CD4-positive, CD25-positive, alpha-beta regulatory T cell (primary cell): ENCODE results near the gene KCNIP4. TPM values are rescaled to one million over a fixed set of nuclear protein-coding genes. Genes with fewer than 3 reads are reported as not detected.

ENCODE experiments used
- ATAC-seq, 2 donors: fragments of 150-1000 bp; cut with Tn5 transposase; one replicate each; pipeline ENCODE4 v1.10.0; 2021; ENCODE audit warnings: low read depth in 2 of 2, moderate number of reproducible peaks in 2 of 2, moderate library complexity in 1 of 2
- DNase-seq, 3 donors: peaks; one replicate each; pipeline versions ENCODE4 v3.0.0 to v3.0.0-alpha.2; 2012 to 2022; ENCODE audit warnings: mixed read lengths in 1 of 3
- H3K27ac ChIP-seq: one replicate; pipeline ENCODE4 v1.7.0; 2013; ENCODE audit warnings: mild to moderate bottlenecking, low read length; ENCODE audit not compliant: insufficient read depth, poor library complexity, severe bottlenecking
- H3K27me3 ChIP-seq: one replicate; pipeline ENCODE4 v1.7.0; 2013; ENCODE audit warnings: low read length; ENCODE audit not compliant: control insufficient read depth, insufficient read depth
- H3K36me3 ChIP-seq: one replicate; pipeline ENCODE4 v1.7.0; 2013; ENCODE audit warnings: mild to moderate bottlenecking, low read length, moderate library complexity; ENCODE audit not compliant: control insufficient read depth, insufficient read depth
- H3K4me1 ChIP-seq: 2 replicates; pipeline ENCODE4 v1.7.0; 2013; ENCODE audit warnings: mild to moderate bottlenecking, low read length; ENCODE audit not compliant: insufficient read depth, control insufficient read depth, poor library complexity, severe bottlenecking
- H3K4me3 ChIP-seq: one replicate; pipeline ENCODE4 v1.7.0; 2013; ENCODE audit warnings: low read depth, mild to moderate bottlenecking, low read length, moderate library complexity
- H3K9me3 ChIP-seq, 2 experiments: 1 replicate in 1 of 2; 2 replicates in 1 of 2; pipeline ENCODE4 v1.7.0; 2013; ENCODE audit warnings: low read length in 2 of 2, mild to moderate bottlenecking in 1 of 2, moderate library complexity in 1 of 2; ENCODE audit not compliant: control insufficient read depth in 2 of 2
- H3K27ac Mint-ChIP-seq, 3 donors: one replicate each; pipeline ENCODE4 v1.8.0; 2020 to 2022; ENCODE audit warnings: mild to moderate bottlenecking in 3 of 3, mixed read lengths in 3 of 3, moderate library complexity in 2 of 3
- H3K27me3 Mint-ChIP-seq: one replicate; pipeline ENCODE4 v1.8.0; 2022; ENCODE audit warnings: mild to moderate bottlenecking, mixed read lengths
- H3K36me3 Mint-ChIP-seq: one replicate; pipeline ENCODE4 v1.8.0; 2020; ENCODE audit warnings: mixed read lengths
- H3K4me1 Mint-ChIP-seq, 4 donors: one replicate each; pipeline ENCODE4 v1.8.0; 2020 to 2022; ENCODE audit warnings: mixed read lengths in 4 of 4, mild to moderate bottlenecking in 1 of 4
- H3K4me3 Mint-ChIP-seq, 4 donors: one replicate each; pipeline ENCODE4 v1.8.0; 2020 to 2022; ENCODE audit warnings: mild to moderate bottlenecking in 4 of 4, mixed read lengths in 4 of 4, moderate library complexity in 3 of 4
- H3K9me3 Mint-ChIP-seq, 7 donors: one replicate each; pipeline ENCODE4 v1.8.0; 2020 to 2022; ENCODE audit warnings: mixed read lengths in 7 of 7, mild to moderate bottlenecking in 3 of 7, moderate library complexity in 2 of 7
- polyA plus RNA-seq, 4 donors: library from polyadenylated mRNA; unstranded; fragments of 300-500 nt; fragmentation: Illumina TruSeq; gene quantifications; one replicate each; pipeline ENCODE4 v1.2.3, GENCODE V29; 2021
- total RNA-seq: library from RNA; stranded (reverse); gene quantifications from one replicate; pipeline ENCODE4 v1.2.3, GENCODE V29; 2022

KCNIP4 gene
- total and polyA plus RNA-seq, 5 donors from 2014 or later, result 0.09 to 0.24 TPM; not detected in 3

GRCh38 chr4:21012851-21013331 lies 935.7 kb downstream of the KCNIP4 start:
- no peaks in the 10 kb centered on the region for H3K27me3 ChIP-seq
- H3K36me3 ChIP-seq, result no peaks in the 10 kb centered on the region
- DNase-seq, result no peak
- Mint-ChIP-seq H3K4me3 (no peak overlapping the region), H3K27ac (no peak overlapping the region), H3K36me3 (no peaks in the 10 kb centered on the region), H3K4me1 (no peaks in the 10 kb centered on the region), H3K9me3 (peaks cover 0 to 5% (median 4%) of the 10 kb centered on the region in 7 donors), H3K27me3 (no peaks in the 10 kb centered on the region)
- no peak overlapping the region for H3K4me3 ChIP-seq
- H3K9me3 ChIP-seq, result no peaks in the 10 kb centered on the region
- no peaks in the 10 kb centered on the region for H3K4me1 ChIP-seq
- ATAC-seq, result no peak
- H3K27ac ChIP-seq, result no peak overlapping the region

GRCh38 chr4:21011106-21011505 lies 937.5 kb downstream of the KCNIP4 start:
- no peak overlapping the region for H3K4me3 Mint-ChIP-seq
- no peaks in the 10 kb centered on the region for H3K27me3 Mint-ChIP-seq
- DNase-seq (no peak), ATAC-seq (no peak)
- no peak overlapping the region for H3K27ac Mint-ChIP-seq
- H3K4me3 ChIP-seq, result no peak overlapping the region
- H3K36me3 ChIP-seq, result no peaks in the 10 kb centered on the region
- no peaks in the 10 kb centered on the region for H3K27me3 ChIP-seq
- peaks cover 0 to 7% (median 5%) of the 10 kb centered on the region in 7 donors for H3K9me3 Mint-ChIP-seq
- no peaks in the 10 kb centered on the region for H3K36me3 Mint-ChIP-seq
- no peaks in the 10 kb centered on the region for H3K9me3 ChIP-seq
- no peaks in the 10 kb centered on the region for H3K4me1 Mint-ChIP-seq
- no peaks in the 10 kb centered on the region for H3K4me1 ChIP-seq
- no peak overlapping the region for H3K27ac ChIP-seq

GRCh38 chr4:21009956-21010355 lies 938.6 kb downstream of the KCNIP4 start:
- Histone ChIP-seq H3K4me3 (no peak overlapping the region), H3K27me3 (no peaks in the 10 kb centered on the region), H3K36me3 (no peaks in the 10 kb centered on the region), H3K9me3 (no peaks in the 10 kb centered on the region), H3K27ac (no peak overlapping the region), H3K4me1 (no peaks in the 10 kb centered on the region)
- no peaks in the 10 kb centered on the region for H3K4me1 Mint-ChIP-seq
- ATAC-seq (no peak), DNase-seq (no peak)
- H3K9me3 Mint-ChIP-seq, result peaks cover 0 to 10% (median 5%) of the 10 kb centered on the region in 7 donors
- no peaks in the 10 kb centered on the region for H3K27me3 Mint-ChIP-seq
- H3K27ac Mint-ChIP-seq, result no peak overlapping the region
- H3K4me3 Mint-ChIP-seq, result no peak overlapping the region
- no peaks in the 10 kb centered on the region for H3K36me3 Mint-ChIP-seq

GRCh38 chr4:21005647-21006046 lies 942.9 kb downstream of the KCNIP4 start:
- Histone ChIP-seq H3K9me3 (peaks cover 0 to 9% of the 10 kb centered on the region in 2 experiments), H3K36me3 (no peaks in the 10 kb centered on the region), H3K4me1 (no peaks in the 10 kb centered on the region), H3K27me3 (no peaks in the 10 kb centered on the region), H3K27ac (no peak overlapping the region), H3K4me3 (no peak overlapping the region)
- Mint-ChIP-seq H3K4me3 (no peak overlapping the region), H3K9me3 (peaks cover 2 to 16% (median 5%) of the 10 kb centered on the region in 7 donors), H3K27me3 (no peaks in the 10 kb centered on the region), H3K4me1 (no peaks in the 10 kb centered on the region), H3K27ac (no peak overlapping the region), H3K36me3 (no peaks in the 10 kb centered on the region)
- ATAC-seq (no peak), DNase-seq (no peak)

GRCh38 chr4:21002976-21003375 lies 945.6 kb downstream of the KCNIP4 start:
- Histone ChIP-seq H3K4me1 (no peaks in the 10 kb centered on the region), H3K27ac (no peak overlapping the region), H3K4me3 (no peak overlapping the region), H3K36me3 (no peaks in the 10 kb centered on the region), H3K27me3 (no peaks in the 10 kb centered on the region), H3K9me3 (peaks cover 0 to 9% of the 10 kb centered on the region in 2 experiments)
- ATAC-seq (no peak), DNase-seq (no peak)
- Mint-ChIP-seq H3K36me3 (no peaks in the 10 kb centered on the region), H3K27ac (peak overlapping the region in 1 of 3 donors; percentile 54), H3K4me1 (no peaks in the 10 kb centered on the region), H3K4me3 (no peak overlapping the region), H3K9me3 (peaks cover 2 to 23% (median 6%) of the 10 kb centered on the region in 7 donors), H3K27me3 (no peaks in the 10 kb centered on the region)

- H3K4me1 ChIP-seq, result no peaks in the 10 kb centered on the region
- H3K9me3 ChIP-seq, result peaks cover 0 to 9% of the 10 kb centered on the region in 2 experiments
- DNase-seq (no peak), ATAC-seq (no peak)
- Mint-ChIP-seq H3K27me3 (no peaks in the 10 kb centered on the region), H3K9me3 (peaks cover 2 to 23% (median 6%) of the 10 kb centered on the region in 7 donors), H3K4me3 (no peak overlapping the region), H3K27ac (no peak overlapping the region), H3K36me3 (no peaks in the 10 kb centered on the region), H3K4me1 (no peaks in the 10 kb centered on the region)
- H3K27ac ChIP-seq, result no peak overlapping the region
- no peaks in the 10 kb centered on the region for H3K36me3 ChIP-seq
- no peaks in the 10 kb centered on the region for H3K27me3 ChIP-seq
- no peak overlapping the region for H3K4me3 ChIP-seq
Observed at GRCh38 chr4:21002286-21002685, 946.3 kb downstream of the KCNIP4 start.

GRCh38 chr4:21001490-21001889 lies 947.1 kb downstream of the KCNIP4 start:
- H3K36me3 Mint-ChIP-seq, result no peaks in the 10 kb centered on the region
- Histone ChIP-seq H3K36me3 (no peaks in the 10 kb centered on the region), H3K27me3 (no peaks in the 10 kb centered on the region), H3K9me3 (peaks cover 0 to 9% of the 10 kb centered on the region in 2 experiments), H3K4me1 (no peaks in the 10 kb centered on the region), H3K4me3 (no peak overlapping the region), H3K27ac (no peak overlapping the region)
- no peaks in the 10 kb centered on the region for H3K27me3 Mint-ChIP-seq
- peak overlapping the region in 2 of 4 donors; percentile 4 to 5 for H3K4me3 Mint-ChIP-seq
- ATAC-seq (no peak), DNase-seq (no peak)
- peaks cover 1 to 21% (median 4%) of the 10 kb centered on the region in 7 donors for H3K9me3 Mint-ChIP-seq
- H3K4me1 Mint-ChIP-seq, result no peaks in the 10 kb centered on the region
- no peak overlapping the region for H3K27ac Mint-ChIP-seq

- ATAC-seq, result no peak
Observed at GRCh38 chr4:20997886-20998285, 950.7 kb downstream of the KCNIP4 start.

More at GRCh38 chr4:20997886-20998285, 950.7 kb downstream of the KCNIP4 start:
- no peak overlapping the region for H3K27ac ChIP-seq
- Mint-ChIP-seq H3K27me3 (no peaks in the 10 kb centered on the region), H3K9me3 (peaks cover 0 to 7% (median 3%) of the 10 kb centered on the region in 7 donors), H3K36me3 (no peaks in the 10 kb centered on the region), H3K27ac (no peak overlapping the region), H3K4me1 (no peaks in the 10 kb centered on the region), H3K4me3 (no peak overlapping the region)
- H3K4me1 ChIP-seq, result no peaks in the 10 kb centered on the region
- no peaks in the 10 kb centered on the region for H3K27me3 ChIP-seq
- no peak overlapping the region for H3K4me3 ChIP-seq
- H3K9me3 ChIP-seq, result peaks cover 3 to 6% of the 10 kb centered on the region in 2 experiments
- H3K36me3 ChIP-seq, result no peaks in the 10 kb centered on the region
- DNase-seq, result no peak
